Measurements from ENCODE around the gene ALDOB.

The ALDOB gene

DNA sequence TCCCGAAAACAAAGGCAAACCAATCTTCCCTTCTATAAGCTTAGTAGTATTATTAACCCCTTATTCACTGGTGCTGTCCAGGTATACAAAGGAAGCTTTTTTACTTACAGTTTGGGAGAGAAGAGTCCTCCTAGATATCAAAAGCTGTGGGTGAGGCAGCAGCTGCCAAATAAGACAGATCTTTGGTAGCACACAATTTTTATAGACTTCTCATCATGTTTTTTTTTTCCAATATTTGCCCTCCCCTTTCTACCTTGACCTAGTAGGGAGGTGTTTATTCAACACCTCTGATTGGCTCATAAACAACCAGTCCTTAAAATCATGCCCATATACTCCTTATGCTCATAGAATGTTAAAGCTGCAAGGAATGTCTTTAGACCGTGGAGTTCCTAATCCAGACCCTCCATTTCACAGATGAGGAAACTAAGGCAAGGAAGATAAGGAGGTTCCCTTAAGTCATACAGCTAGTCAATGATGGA is at the start of gene ALDOB:
Gene ALDOB, minus strand, starts transcription at position 174 of the 479 bp plus-strand sequence. CDS start 4,887 bp downstream, outside the sequence.
- no peaks in the 10 kb centered on the region for H3K9me3 ChIP-seq (ENCODE audit: control insufficient read depth, insufficient read depth, low read depth, low read length)
- H3K4me1 ChIP-seq (ENCODE audit: control insufficient read depth, insufficient read depth, low read length): no peaks in the 10 kb centered on the region
- POLR2A ChIA-PET: no interaction called here
- TF ChIP-seq IKZF3 (tag by site-specific recombination; IDR thresholded peaks at IDR 0.05) (no peak), ZNF623 (tag by site-specific recombination; IDR thresholded peaks at IDR 0.05) (no peak), ZNF133 (tag by site-specific recombination; IDR thresholded peaks at IDR 0.05) (no peak), GLIS1 (tag by site-specific recombination; IDR thresholded peaks at IDR 0.05) (no peak), ZNF37A (tag by site-specific recombination; IDR thresholded peaks at IDR 0.05) (no peak)
- CTCF ChIA-PET: no interaction called here
- H3K36me3 ChIP-seq (ENCODE audit: control insufficient read depth in 2 of 2, insufficient read depth in 1 of 2, low read length in 2 of 2): no peaks in the 10 kb centered on the region
- no peak within 1 kb of the TSS for H3K4me3 ChIP-seq (ENCODE audit: low read depth, low read length)
- no peak within 1 kb of the TSS for H3K27ac ChIP-seq (ENCODE audit: extremely low read depth, low read depth, low read length)

DNA sequence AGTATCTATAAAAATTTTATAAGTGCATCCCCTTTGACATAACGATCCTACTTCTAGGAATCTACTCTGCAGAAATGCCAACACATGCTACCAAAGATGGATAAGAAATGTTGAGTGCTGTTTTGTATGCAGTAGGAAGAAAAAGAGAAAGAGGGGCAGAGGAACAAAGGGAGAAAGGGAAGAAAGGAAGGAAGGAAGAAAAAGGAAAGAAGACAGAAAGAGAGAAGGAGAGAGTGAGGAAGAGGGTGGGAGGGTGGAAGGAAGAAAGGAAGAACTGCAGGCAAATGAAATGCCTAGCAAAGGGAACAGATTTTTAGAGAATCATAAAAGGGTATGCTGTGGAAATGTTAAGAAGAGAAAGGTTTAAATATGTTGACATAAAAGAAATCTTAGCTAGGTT is 48.5 kb upstream of the ALDOB start:
- POLR2A ChIA-PET: no interaction called here
- Histone ChIP-seq H3K4me3 (ENCODE audit: low read depth, low read length) (no peak overlapping the region), H3K27ac (ENCODE audit: extremely low read depth, low read depth, low read length) (no peak overlapping the region), H3K9me3 (ENCODE audit: control insufficient read depth, insufficient read depth, low read depth, low read length) (no peaks in the 10 kb centered on the region), H3K4me1 (ENCODE audit: control insufficient read depth, insufficient read depth, low read length) (no peaks in the 10 kb centered on the region), H3K36me3 (ENCODE audit: control insufficient read depth in 2 of 2, insufficient read depth in 1 of 2, low read length in 2 of 2) (no peaks in the 10 kb centered on the region)
- CTCF ChIA-PET: interaction anchor here (0.7 to 3.9 kb wide), 3 partner anchors 25 to 45 kb away, joined by 4 to 21 read pairs (median 4); no protein-coding TSS in a partner anchor
- TF ChIP-seq PRDM1 (tag by site-specific recombination; IDR thresholded peaks at IDR 0.05) (peak; percentile 95), ZNF830 (tag by site-specific recombination; IDR thresholded peaks at IDR 0.05; ENCODE audit: low read depth) (no peak), ZNF366 (tag by site-specific recombination; conservative IDR thresholded peaks at IDR 0.05) (peak; percentile 76)

DNA sequence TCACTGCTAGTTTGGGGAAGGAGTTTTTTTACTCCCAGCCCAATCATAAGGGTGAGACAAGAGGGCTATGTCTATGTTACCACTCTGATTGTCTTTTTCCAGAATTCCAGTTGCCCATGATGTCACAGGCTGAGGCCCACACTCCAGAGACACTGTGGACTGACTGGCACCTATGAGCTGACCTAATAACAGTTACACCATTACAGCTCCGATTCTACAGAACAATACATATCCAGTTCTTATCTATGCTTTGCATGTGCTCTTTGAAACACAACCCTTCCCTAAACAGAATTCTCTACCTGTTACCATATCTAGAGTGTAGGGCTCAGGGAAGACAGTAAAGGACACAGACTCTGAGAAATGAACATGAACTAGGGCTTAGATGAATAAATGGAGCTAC is 45.7 kb upstream of the ALDOB start:
- Histone ChIP-seq H3K9me3 (ENCODE audit: control insufficient read depth, insufficient read depth, low read depth, low read length) (no peaks in the 10 kb centered on the region), H3K27ac (ENCODE audit: extremely low read depth, low read depth, low read length) (no peak overlapping the region), H3K4me3 (ENCODE audit: low read depth, low read length) (no peak overlapping the region), H3K4me1 (ENCODE audit: control insufficient read depth, insufficient read depth, low read length) (no peaks in the 10 kb centered on the region), H3K36me3 (ENCODE audit: control insufficient read depth in 2 of 2, insufficient read depth in 1 of 2, low read length in 2 of 2) (peaks cover 0 to 7% of the 10 kb centered on the region in 2 experiments; a peak in 1 of 3 replicates)
- ChIA-PET CTCF (interaction anchor here (0.6 to 2.2 kb wide), 6 partner anchors 14 to 96 kb away, joined by 3 to 8 read pairs (median 4); no protein-coding TSS in a partner anchor), POLR2A (interaction anchor here (1.0 kb wide), 1 partner anchor 39 kb away, joined by 3 read pairs; no protein-coding TSS in a partner anchor)
- TF ChIP-seq, protein P1, sequence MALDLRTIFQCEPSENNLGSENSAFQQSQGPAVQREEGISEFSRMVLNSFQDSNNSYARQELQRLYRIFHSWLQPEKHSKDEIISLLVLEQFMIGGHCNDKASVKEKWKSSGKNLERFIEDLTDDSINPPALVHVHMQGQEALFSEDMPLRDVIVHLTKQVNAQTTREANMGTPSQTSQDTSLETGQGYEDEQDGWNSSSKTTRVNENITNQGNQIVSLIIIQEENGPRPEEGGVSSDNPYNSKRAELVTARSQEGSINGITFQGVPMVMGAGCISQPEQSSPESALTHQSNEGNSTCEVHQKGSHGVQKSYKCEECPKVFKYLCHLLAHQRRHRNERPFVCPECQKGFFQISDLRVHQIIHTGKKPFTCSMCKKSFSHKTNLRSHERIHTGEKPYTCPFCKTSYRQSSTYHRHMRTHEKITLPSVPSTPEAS (tag by site-specific recombination; IDR thresholded peaks at IDR 0.05): no peak
- TF ChIP-seq, protein P2, sequence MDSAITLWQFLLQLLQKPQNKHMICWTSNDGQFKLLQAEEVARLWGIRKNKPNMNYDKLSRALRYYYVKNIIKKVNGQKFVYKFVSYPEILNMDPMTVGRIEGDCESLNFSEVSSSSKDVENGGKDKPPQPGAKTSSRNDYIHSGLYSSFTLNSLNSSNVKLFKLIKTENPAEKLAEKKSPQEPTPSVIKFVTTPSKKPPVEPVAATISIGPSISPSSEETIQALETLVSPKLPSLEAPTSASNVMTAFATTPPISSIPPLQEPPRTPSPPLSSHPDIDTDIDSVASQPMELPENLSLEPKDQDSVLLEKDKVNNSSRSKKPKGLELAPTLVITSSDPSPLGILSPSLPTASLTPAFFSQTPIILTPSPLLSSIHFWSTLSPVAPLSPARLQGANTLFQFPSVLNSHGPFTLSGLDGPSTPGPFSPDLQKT (IDR thresholded peaks at IDR 0.05; ENCODE audit: borderline replicate concordance, low read depth, low read length): no peak
- no peak for TF ChIP-seq ZNF426 (tag by site-specific recombination; IDR thresholded peaks at IDR 0.05)
- no peak for TF ChIP-seq ZNF341 (tag by site-specific recombination; IDR thresholded peaks at IDR 0.05; ENCODE audit: low read depth)
- TF ChIP-seq, protein P3, sequence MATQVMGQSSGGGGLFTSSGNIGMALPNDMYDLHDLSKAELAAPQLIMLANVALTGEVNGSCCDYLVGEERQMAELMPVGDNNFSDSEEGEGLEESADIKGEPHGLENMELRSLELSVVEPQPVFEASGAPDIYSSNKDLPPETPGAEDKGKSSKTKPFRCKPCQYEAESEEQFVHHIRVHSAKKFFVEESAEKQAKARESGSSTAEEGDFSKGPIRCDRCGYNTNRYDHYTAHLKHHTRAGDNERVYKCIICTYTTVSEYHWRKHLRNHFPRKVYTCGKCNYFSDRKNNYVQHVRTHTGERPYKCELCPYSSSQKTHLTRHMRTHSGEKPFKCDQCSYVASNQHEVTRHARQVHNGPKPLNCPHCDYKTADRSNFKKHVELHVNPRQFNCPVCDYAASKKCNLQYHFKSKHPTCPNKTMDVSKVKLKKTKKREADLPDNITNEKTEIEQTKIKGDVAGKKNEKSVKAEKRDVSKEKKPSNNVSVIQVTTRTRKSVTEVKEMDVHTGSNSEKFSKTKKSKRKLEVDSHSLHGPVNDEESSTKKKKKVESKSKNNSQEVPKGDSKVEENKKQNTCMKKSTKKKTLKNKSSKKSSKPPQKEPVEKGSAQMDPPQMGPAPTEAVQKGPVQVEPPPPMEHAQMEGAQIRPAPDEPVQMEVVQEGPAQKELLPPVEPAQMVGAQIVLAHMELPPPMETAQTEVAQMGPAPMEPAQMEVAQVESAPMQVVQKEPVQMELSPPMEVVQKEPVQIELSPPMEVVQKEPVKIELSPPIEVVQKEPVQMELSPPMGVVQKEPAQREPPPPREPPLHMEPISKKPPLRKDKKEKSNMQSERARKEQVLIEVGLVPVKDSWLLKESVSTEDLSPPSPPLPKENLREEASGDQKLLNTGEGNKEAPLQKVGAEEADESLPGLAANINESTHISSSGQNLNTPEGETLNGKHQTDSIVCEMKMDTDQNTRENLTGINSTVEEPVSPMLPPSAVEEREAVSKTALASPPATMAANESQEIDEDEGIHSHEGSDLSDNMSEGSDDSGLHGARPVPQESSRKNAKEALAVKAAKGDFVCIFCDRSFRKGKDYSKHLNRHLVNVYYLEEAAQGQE (tag by site-specific recombination; IDR thresholded peaks at IDR 0.05): no peak
- TF ChIP-seq SP3 (tag by site-specific recombination; IDR thresholded peaks at IDR 0.05): no peak
- no peak for TF ChIP-seq KLF7 (tag by site-specific recombination; IDR thresholded peaks at IDR 0.05; ENCODE audit: borderline replicate concordance)
- no peak for TF ChIP-seq ZNF433 (tag by site-specific recombination; IDR thresholded peaks at IDR 0.05; ENCODE audit: low read depth)
- no peak for TF ChIP-seq ZNF560 (tag by site-specific recombination; IDR thresholded peaks at IDR 0.05; ENCODE audit: borderline replicate concordance)
- TF ChIP-seq, protein P4, sequence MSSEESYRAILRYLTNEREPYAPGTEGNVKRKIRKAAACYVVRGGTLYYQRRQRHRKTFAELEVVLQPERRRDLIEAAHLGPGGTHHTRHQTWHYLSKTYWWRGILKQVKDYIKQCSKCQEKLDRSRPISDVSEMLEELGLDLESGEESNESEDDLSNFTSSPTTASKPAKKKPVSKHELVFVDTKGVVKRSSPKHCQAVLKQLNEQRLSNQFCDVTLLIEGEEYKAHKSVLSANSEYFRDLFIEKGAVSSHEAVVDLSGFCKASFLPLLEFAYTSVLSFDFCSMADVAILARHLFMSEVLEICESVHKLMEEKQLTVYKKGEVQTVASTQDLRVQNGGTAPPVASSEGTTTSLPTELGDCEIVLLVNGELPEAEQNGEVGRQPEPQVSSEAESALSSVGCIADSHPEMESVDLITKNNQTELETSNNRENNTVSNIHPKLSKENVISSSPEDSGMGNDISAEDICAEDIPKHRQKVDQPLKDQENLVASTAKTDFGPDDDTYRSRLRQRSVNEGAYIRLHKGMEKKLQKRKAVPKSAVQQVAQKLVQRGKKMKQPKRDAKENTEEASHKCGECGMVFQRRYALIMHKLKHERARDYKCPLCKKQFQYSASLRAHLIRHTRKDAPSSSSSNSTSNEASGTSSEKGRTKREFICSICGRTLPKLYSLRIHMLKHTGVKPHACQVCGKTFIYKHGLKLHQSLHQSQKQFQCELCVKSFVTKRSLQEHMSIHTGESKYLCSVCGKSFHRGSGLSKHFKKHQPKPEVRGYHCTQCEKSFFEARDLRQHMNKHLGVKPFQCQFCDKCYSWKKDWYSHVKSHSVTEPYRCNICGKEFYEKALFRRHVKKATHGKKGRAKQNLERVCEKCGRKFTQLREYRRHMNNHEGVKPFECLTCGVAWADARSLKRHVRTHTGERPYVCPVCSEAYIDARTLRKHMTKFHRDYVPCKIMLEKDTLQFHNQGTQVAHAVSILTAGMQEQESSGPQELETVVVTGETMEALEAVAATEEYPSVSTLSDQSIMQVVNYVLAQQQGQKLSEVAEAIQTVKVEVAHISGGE (tag by site-specific recombination; conservative IDR thresholded peaks at IDR 0.05; ENCODE audit: low read depth): no peak
- TF ChIP-seq ZNF221 (tag by site-specific recombination; IDR thresholded peaks at IDR 0.05; ENCODE audit: borderline replicate concordance): no peak
- no peak for TF ChIP-seq PRDM1 (tag by site-specific recombination; IDR thresholded peaks at IDR 0.05)

All from HEK293 (cell line).